Smooth muscle cell (in vitro differentiated cells): ENCODE data around the gene SSR4. TPM values are rescaled to one million over a fixed set of nuclear protein-coding genes. Genes with fewer than 3 reads are reported as not detected.

ENCODE experiments used
- DNase-seq: peaks from one replicate; lab custom pipeline; 2025; ENCODE audit not compliant: unreplicated experiment; lab: John Stamatoyannopoulos, UW
- H2AFZ ChIP-seq: fragments of 200-600 bp; sonication (generic); 2 replicates; pipeline ENCODE4 v1.6.0; 2016; ENCODE audit warnings: antibody characterized with exemption, low read depth, mild to moderate bottlenecking
- H3F3A ChIP-seq: fragments of 200-600 bp; sonication (generic); 2 replicates; pipeline ENCODE4 v1.6.0; 2017; ENCODE audit warnings: antibody characterized with exemption, low read depth
- H3K27ac ChIP-seq: fragments of 200-600 bp; sonication (generic); 2 replicates; pipeline ENCODE4 v1.5.1; 2016; ENCODE audit warnings: low read depth, mild to moderate bottlenecking
- H3K27me3 ChIP-seq: fragments of 200-600 bp; sonication (generic); 2 replicates; pipeline ENCODE4 v1.6.1; 2016; ENCODE audit warnings: low read depth, mild to moderate bottlenecking
- H3K36me3 ChIP-seq: fragments of 200-600 bp; sonication (generic); 2 replicates; pipeline ENCODE4 v1.5.1; 2016; ENCODE audit warnings: low read depth
- H3K4me1 ChIP-seq: fragments of 200-600 bp; sonication (generic); 2 replicates; pipeline ENCODE4 v1.5.1; 2016; ENCODE audit warnings: low read depth
- H3K4me2 ChIP-seq: fragments of 200-600 bp; sonication (generic); 2 replicates; pipeline ENCODE4 v1.6.0; 2016; ENCODE audit warnings: mild to moderate bottlenecking
- H3K4me3 ChIP-seq: fragments of 200-600 bp; sonication (generic); 2 replicates; pipeline ENCODE4 v1.5.1; 2016; ENCODE audit warnings: mild to moderate bottlenecking
- H3K79me2 ChIP-seq: fragments of 200-600 bp; sonication (generic); 2 replicates; pipeline ENCODE4 v1.6.0; 2016; ENCODE audit warnings: low read depth, mild to moderate bottlenecking
- H3K9ac ChIP-seq: fragments of 200-600 bp; sonication (generic); 2 replicates; pipeline ENCODE4 v1.6.0; 2016; ENCODE audit warnings: low read depth
- H3K9me3 ChIP-seq: fragments of 200-600 bp; sonication (generic); replicated peaks from 2 replicates; pipeline ENCODE4 v1.5.1; 2016; ENCODE audit warnings: low read depth
- H4K20me1 ChIP-seq: fragments of 200-600 bp; sonication (generic); 2 replicates; pipeline ENCODE4 v1.6.0; 2016; ENCODE audit warnings: low read depth
- WGBS: methylation state at CpG from one replicate; pipeline ENCODE4 v1.1.7; 2016; ENCODE audit warnings: low lambda C conversion rate; 5-methylcytosine and 5-hydroxymethylcytosine counted together
- polyA plus RNA-seq: library from polyadenylated mRNA; unstranded; fragments of >200 nt; fragmentation: Nextera tagmentation; extraction: Ambion mirVana; gene quantifications from 2 replicates; pipeline ENCODE4 v1.2.1, GENCODE V29; 2016
- total RNA-seq: library from RNA; depleted of rRNA; stranded (reverse); fragments of >200 nt; gene quantifications from 2 replicates; pipeline ENCODE4 v1.2.3, GENCODE V29; 2014
- TF ChIP-seq, protein P1 (sequence below): fragments of 200-600 bp; sonication (generic); IDR thresholded peaks from 2 replicates; pipeline ENCODE4 v1.5.1; 2017; ENCODE audit warnings: borderline replicate concordance, mild to moderate bottlenecking, antibody characterized with exemption; ENCODE audit not compliant: insufficient read depth, poor library complexity, severe bottlenecking

SSR4 gene
- total and polyA plus RNA-seq, 2 experiments from 2014 or later = 443 to 677 TPM

GRCh38 chrX:153827016-153827415 lies 32.5 kb downstream of the SSR4 start:
- no peak overlapping the region for H3K9ac ChIP-seq
- H3K27ac ChIP-seq = no peak overlapping the region
- no peaks in the 10 kb centered on the region for H3K36me3 ChIP-seq
- H3K27me3 ChIP-seq = peaks cover 5% of the 10 kb centered on the region
- no peak overlapping the region for H3K4me2 ChIP-seq
- DNase-seq = no peak
- H2AFZ ChIP-seq = no peak overlapping the region
- no peak overlapping the region for H3K4me3 ChIP-seq
- H4K20me1 ChIP-seq = no peaks in the 10 kb centered on the region
- H3K9me3 ChIP-seq = no peaks in the 10 kb centered on the region
- no peaks in the 10 kb centered on the region for H3F3A ChIP-seq
- no peaks in the 10 kb centered on the region for H3K79me2 ChIP-seq
- H3K4me1 ChIP-seq = peaks cover 6% of the 10 kb centered on the region
- whole genome bisulfite sequencing = 57% methylated on average over 3 of the region's 3 CpGs
- TF ChIP-seq, protein P1, sequence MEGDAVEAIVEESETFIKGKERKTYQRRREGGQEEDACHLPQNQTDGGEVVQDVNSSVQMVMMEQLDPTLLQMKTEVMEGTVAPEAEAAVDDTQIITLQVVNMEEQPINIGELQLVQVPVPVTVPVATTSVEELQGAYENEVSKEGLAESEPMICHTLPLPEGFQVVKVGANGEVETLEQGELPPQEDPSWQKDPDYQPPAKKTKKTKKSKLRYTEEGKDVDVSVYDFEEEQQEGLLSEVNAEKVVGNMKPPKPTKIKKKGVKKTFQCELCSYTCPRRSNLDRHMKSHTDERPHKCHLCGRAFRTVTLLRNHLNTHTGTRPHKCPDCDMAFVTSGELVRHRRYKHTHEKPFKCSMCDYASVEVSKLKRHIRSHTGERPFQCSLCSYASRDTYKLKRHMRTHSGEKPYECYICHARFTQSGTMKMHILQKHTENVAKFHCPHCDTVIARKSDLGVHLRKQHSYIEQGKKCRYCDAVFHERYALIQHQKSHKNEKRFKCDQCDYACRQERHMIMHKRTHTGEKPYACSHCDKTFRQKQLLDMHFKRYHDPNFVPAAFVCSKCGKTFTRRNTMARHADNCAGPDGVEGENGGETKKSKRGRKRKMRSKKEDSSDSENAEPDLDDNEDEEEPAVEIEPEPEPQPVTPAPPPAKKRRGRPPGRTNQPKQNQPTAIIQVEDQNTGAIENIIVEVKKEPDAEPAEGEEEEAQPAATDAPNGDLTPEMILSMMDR = no peak

DNA sequence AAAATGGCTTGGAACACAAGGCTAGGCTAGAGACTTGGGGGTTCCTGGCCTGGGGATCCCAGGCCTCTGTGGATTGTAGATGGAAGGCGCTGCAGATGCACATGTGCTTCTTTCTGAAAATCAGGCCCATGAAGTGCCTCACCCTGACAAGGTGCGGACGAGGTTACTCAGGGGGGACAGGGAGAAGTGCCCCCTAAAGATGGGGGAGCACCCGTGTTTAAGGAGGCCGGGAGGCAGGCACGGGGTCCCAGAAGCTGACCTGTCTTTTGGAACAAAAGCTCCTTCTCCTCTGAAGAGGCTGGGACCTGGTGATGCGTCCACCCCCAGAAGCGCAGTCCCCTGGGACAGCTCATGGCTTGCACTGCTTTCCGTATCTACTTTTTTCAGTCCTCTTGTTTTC lies 33.4 kb downstream of the SSR4 start:
- Histone ChIP-seq H3K4me3 (no peak overlapping the region), H2AFZ (no peak overlapping the region), H3K27ac (no peak overlapping the region), H3K9ac (no peak overlapping the region), H3K4me1 (peaks cover 6% of the 10 kb centered on the region), H3K79me2 (no peaks in the 10 kb centered on the region), H3K27me3 (peaks cover 5% of the 10 kb centered on the region), H3K4me2 (no peak overlapping the region), H3K36me3 (no peaks in the 10 kb centered on the region), H3K9me3 (no peaks in the 10 kb centered on the region), H4K20me1 (no peaks in the 10 kb centered on the region), H3F3A (no peaks in the 10 kb centered on the region)
- TF ChIP-seq, protein P1 = no peak
- WGBS = 77% methylated on average over 9 of the region's 9 CpGs
- no peak for DNase-seq

GRCh38 chrX:153828308-153828707 lies 33.8 kb downstream of the SSR4 start:
- H3K4me3 ChIP-seq = peak overlapping the region; percentile 41
- H3K4me2 ChIP-seq = peak overlapping the region; percentile 84
- no peaks in the 10 kb centered on the region for H4K20me1 ChIP-seq
- 40% methylated on average over 17 of the region's 17 CpGs for WGBS
- no peaks in the 10 kb centered on the region for H3K36me3 ChIP-seq
- peak overlapping the region; percentile 30 for H2AFZ ChIP-seq
- no peak overlapping the region for H3K27ac ChIP-seq
- H3K9me3 ChIP-seq = no peaks in the 10 kb centered on the region
- TF ChIP-seq, protein P1 = no peak
- H3F3A ChIP-seq = no peaks in the 10 kb centered on the region
- no peak for DNase-seq
- no peaks in the 10 kb centered on the region for H3K79me2 ChIP-seq
- no peak overlapping the region for H3K9ac ChIP-seq
- H3K27me3 ChIP-seq = peaks cover 5% of the 10 kb centered on the region
- H3K4me1 ChIP-seq = peaks cover 6% of the 10 kb centered on the region

DNA sequence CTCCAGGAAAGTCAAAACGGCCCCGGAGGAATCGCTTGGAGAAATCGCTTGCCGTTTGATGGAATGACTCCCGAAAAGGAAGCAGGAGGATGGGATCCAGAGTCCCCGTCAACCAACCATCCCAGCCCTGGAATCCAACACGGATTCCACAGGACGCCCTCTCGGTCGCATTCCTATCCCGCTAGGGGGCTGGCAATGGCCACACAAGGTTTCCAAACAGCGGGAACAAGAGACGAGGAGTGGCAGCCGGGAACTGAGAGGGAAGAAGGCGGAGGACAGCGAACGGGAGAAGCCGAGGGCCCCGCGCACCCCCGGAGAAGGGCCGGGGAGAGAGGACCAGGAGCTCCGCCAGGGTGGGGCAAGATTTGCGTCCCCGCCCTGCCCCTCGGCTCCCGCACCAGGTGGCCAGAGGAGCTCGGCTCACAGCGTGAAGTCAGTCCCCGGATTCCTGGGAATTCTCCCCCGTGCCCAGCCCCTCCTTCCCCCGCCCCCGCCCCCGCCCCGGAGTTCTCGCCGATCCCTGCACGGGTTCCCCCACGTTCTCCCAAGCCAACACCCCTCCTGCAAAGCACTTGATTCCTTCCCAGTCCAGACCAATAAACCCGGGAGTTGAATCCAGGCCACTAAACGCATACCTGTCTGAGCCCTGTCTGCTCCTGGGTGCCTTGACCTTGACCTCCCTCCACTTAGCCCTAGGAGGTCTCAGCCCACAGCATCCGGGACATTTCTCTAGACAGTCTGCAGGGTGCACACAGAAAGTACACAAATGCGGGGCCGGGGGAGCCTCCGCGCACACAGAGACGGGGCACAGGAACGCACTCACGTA lies 34.5 kb downstream of the SSR4 start:
- TF ChIP-seq, protein P1 = no peak
- H3K36me3 ChIP-seq = no peaks in the 10 kb centered on the region
- 43% methylated on average over 45 of the region's 50 CpGs for WGBS
- no peak overlapping the region for H3K9ac ChIP-seq
- peak overlapping the region; percentile 30 for H2AFZ ChIP-seq
- H3F3A ChIP-seq = no peaks in the 10 kb centered on the region
- no peaks in the 10 kb centered on the region for H3K9me3 ChIP-seq
- H3K79me2 ChIP-seq = no peaks in the 10 kb centered on the region
- H3K27me3 ChIP-seq = peaks cover 5% of the 10 kb centered on the region
- H3K27ac ChIP-seq = no peak overlapping the region
- H3K4me3 ChIP-seq = peak overlapping the region; percentile 41
- H3K4me1 ChIP-seq = peaks cover 6% of the 10 kb centered on the region
- DNase-seq = no peak
- peak overlapping the region; percentile 84 for H3K4me2 ChIP-seq
- no peaks in the 10 kb centered on the region for H4K20me1 ChIP-seq
